Ascending aorta (tissue), 2 donors: Measurements from ENCODE around the gene ABCA1. TPM values are rescaled to one million over a fixed set of nuclear protein-coding genes. Genes with fewer than 3 reads are reported as not detected.

Experiments used
- DNase-seq, 2 donors: peaks; one replicate each; pipeline ENCODE4 v3.0.0-alpha.2; 2019; ENCODE audit warnings: low spot score in 2 of 2
- H3K27ac ChIP-seq, 2 donors: fragments of 200-600 bp; sonication (generic); one replicate each; pipeline ENCODE4 v1.5.1; 2016 to 2017; ENCODE audit warnings: mild to moderate bottlenecking in 1 of 2
- H3K27me3 ChIP-seq: fragments of 200-600 bp; sonication (generic); one replicate; pipeline ENCODE4 v1.5.1; 2017
- H3K36me3 ChIP-seq, 2 donors: fragments of 200-600 bp; sonication (generic); one replicate each; pipeline ENCODE4 v1.5.1; 2016
- H3K4me1 ChIP-seq, 2 donors: fragments of 200-600 bp; sonication (generic); one replicate each; pipeline ENCODE4 v1.5.1; 2016 to 2017; ENCODE audit warnings: mild to moderate bottlenecking in 1 of 2
- H3K4me3 ChIP-seq, 2 donors: fragments of 200-600 bp; sonication (generic); one replicate each; pipeline ENCODE4 v1.5.1; 2016 to 2017; ENCODE audit warnings: mild to moderate bottlenecking in 1 of 2
- H3K9me3 ChIP-seq, 2 donors: fragments of 200-600 bp; sonication (generic); one replicate each; pipeline ENCODE4 v1.5.1; 2016
- intact Hi-C: fragments of 100-400 bp; cut with DNase I; formaldehyde crosslinking; loops from one replicate; pipeline ENCODE4 v1.15.1; 2023
- total RNA-seq: library from RNA; depleted of rRNA; stranded (reverse); fragments of >200 nt; gene quantifications from one replicate; pipeline ENCODE4 v1.1.0, GENCODE V29; 2016
- TF ChIP-seq, protein P1 (sequence below), 3 experiments: fragments of 200-600 bp in 2 of 3; fragments of 450-650 bp in 1 of 3; sonication (generic) in 2 of 3; IDR thresholded peaks; one replicate each; pipeline ENCODE4 v1.5.1; 2016 to 2019; ENCODE audit warnings: antibody characterized with exemption in 3 of 3, mild to moderate bottlenecking in 1 of 3, moderate library complexity in 1 of 3

ABCA1 gene
- total RNA-seq, 1 donor from 2014 or later, result 14.0 TPM

DNA sequence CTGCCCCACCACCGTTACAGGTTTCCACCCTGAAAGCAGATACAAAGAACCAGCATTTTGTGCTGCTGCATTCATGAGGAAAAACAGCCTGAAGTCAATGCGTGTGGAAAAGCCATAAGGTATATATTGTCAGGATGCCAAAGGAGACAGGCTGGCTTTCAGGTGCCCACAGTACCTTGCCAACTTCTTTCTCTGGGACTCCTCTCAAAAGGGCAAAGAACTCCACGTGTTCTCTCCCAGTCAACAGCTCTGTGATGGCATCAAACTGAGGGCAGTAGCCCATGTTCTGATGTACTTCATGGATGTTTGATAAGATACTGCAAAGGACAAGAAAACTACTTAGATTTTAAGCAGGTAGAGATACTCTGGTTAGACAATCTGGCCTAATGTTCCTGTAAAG lies 139.7 kb downstream of the ABCA1 start:
- Histone ChIP-seq H3K36me3 (peaks cover 76 to 91% of the 10 kb centered on the region in 2 donors), H3K4me3 (no peak overlapping the region), H3K9me3 (no peaks in the 10 kb centered on the region), H3K4me1 (no peaks in the 10 kb centered on the region), H3K27me3 (no peaks in the 10 kb centered on the region), H3K27ac (no peak overlapping the region)
- intact Hi-C loops, result no loop called here
- TF ChIP-seq, protein P1, sequence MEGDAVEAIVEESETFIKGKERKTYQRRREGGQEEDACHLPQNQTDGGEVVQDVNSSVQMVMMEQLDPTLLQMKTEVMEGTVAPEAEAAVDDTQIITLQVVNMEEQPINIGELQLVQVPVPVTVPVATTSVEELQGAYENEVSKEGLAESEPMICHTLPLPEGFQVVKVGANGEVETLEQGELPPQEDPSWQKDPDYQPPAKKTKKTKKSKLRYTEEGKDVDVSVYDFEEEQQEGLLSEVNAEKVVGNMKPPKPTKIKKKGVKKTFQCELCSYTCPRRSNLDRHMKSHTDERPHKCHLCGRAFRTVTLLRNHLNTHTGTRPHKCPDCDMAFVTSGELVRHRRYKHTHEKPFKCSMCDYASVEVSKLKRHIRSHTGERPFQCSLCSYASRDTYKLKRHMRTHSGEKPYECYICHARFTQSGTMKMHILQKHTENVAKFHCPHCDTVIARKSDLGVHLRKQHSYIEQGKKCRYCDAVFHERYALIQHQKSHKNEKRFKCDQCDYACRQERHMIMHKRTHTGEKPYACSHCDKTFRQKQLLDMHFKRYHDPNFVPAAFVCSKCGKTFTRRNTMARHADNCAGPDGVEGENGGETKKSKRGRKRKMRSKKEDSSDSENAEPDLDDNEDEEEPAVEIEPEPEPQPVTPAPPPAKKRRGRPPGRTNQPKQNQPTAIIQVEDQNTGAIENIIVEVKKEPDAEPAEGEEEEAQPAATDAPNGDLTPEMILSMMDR (IDR thresholded peaks at IDR 0.05), result no peak
- peak in 1 of 2 donors; percentile 48 for DNase-seq

DNA sequence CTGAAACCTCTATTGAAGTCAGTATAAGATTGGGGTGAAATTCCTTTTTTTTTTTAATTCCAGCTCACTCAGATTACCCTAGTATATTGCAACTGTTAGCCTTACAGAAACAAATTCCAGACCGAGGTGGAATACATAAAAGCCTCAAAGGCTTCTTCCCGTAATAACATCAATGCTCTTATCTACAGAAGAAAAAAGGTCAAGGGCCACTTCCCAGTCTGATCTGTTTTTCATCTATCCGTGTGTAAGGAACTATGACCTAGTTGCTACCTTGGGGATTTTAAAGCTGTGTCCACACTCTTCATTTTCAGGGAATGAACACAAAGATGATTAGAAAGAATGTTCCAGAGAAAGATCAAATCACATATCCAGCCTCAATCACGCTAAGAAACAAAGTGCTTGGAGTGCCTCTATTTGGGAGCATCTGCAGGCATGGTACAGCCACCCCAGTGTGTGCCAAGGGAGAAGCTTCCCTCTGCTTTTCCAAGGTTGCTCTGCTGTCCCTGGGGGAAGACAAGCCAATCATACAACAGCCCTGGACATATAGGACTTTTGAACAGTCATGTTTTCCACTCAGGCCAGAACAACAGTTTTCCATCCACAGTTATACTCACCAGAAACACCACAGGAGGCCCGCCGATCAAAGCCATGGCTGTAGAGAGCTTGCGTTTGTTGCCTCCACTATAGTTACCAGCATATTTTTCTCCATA lies 140.5 kb downstream of the ABCA1 start:
- Histone ChIP-seq H3K36me3 (peaks cover 69 to 91% of the 10 kb centered on the region in 2 donors), H3K4me3 (no peak overlapping the region), H3K27ac (no peak overlapping the region), H3K27me3 (no peaks in the 10 kb centered on the region), H3K9me3 (no peaks in the 10 kb centered on the region), H3K4me1 (no peaks in the 10 kb centered on the region)
- intact Hi-C loops, result no loop called here
- DNase-seq, result peak in 1 of 2 donors; percentile 16
- TF ChIP-seq, protein P1 (IDR thresholded peaks at IDR 0.05), result no peak

DNA sequence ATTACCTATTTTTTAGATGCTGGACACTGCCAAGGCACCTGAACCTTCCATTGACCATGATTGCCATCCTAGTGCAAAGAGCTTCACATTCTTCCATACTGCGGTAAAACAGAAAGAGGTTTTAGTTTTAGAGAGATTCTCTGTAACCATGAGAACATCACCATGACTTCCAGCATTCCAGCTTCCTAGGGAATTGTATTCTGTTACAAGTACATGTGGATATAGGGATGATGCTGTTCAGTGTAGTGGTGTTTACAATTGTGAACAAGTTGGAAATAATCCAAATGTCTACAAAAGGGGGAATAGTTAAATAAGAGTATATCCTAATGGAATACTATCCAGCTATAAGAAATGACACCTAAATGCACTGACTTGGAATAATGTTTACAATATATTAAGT lies 141.7 kb downstream of the ABCA1 start:
- intact Hi-C loops, result no loop called here
- Histone ChIP-seq H3K4me1 (no peaks in the 10 kb centered on the region), H3K4me3 (no peak overlapping the region), H3K27me3 (no peaks in the 10 kb centered on the region), H3K27ac (no peak overlapping the region), H3K36me3 (peaks cover 58 to 80% of the 10 kb centered on the region in 2 donors), H3K9me3 (no peaks in the 10 kb centered on the region)
- TF ChIP-seq, protein P1 (IDR thresholded peaks at IDR 0.05), result no peak
- no peak for DNase-seq

DNA sequence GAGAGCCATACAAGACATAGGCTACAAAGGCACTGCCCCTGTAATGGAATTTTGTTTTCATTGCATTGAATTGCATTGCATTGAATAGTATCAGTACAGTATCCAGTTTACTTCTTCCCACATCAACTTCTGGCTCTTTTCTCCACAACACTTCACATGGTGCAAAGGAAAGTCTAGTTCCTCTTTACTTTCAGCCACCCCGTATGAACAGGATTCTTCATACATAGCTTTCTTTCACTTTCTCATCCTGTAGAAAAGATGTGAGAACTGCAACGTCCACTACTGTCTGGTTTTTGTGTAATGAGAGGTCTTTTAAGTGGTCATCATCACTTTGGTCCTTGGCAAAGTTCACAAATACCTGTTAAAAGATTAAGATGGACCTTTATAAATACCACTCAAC lies 143.9 kb downstream of the ABCA1 start:
- no peak for DNase-seq
- intact Hi-C loops, result no loop called here
- H3K9me3 ChIP-seq, result no peaks in the 10 kb centered on the region
- H3K4me1 ChIP-seq, result no peaks in the 10 kb centered on the region
- H3K4me3 ChIP-seq, result no peak overlapping the region
- H3K27ac ChIP-seq, result no peak overlapping the region
- TF ChIP-seq, protein P1 (IDR thresholded peaks at IDR 0.05), result no peak
- peaks cover 46 to 63% of the 10 kb centered on the region in 2 donors for H3K36me3 ChIP-seq
- no peaks in the 10 kb centered on the region for H3K27me3 ChIP-seq

DNA sequence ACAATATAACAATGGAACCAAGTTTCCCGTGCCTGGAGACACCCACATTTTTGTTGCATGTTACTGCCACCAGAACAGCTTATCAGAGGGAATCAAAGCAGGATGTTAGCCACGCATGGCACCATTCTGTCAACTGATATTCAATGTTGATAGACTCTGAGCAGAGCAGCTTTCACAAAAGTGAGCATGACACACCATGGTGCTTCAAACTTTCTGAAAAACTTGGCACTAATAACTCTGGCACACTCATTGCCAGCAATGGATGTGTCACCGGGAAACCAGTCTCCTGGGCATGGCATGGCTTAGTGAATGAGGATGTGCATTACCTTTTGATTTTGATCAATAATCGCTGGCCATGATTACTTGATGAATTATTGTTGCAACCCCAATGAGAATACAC lies 144.4 kb downstream of the ABCA1 start:
- intact Hi-C loops, result no loop called here
- DNase-seq, result no peak
- Histone ChIP-seq H3K4me3 (no peak overlapping the region), H3K27me3 (no peaks in the 10 kb centered on the region), H3K9me3 (no peaks in the 10 kb centered on the region), H3K4me1 (no peaks in the 10 kb centered on the region), H3K27ac (no peak overlapping the region), H3K36me3 (peaks cover 40 to 58% of the 10 kb centered on the region in 2 donors)
- TF ChIP-seq, protein P1 (IDR thresholded peaks at IDR 0.05), result no peak
